ENCODE data around the gene ILK.

GRCh38 chr11:6609502-6610015, 6.0 kb downstream of the ILK start:
- TF ChIP-seq NBN (IDR thresholded peaks at IDR 0.05), result no peak
- no peak for TF ChIP-seq IRF3 (IDR thresholded peaks at IDR 0.05)
- TF ChIP-seq RCOR1 (conservative IDR thresholded peaks at IDR 0.05; ENCODE audit: low read depth, low read length), result no peak
- no peak for TF ChIP-seq CTCF (IDR thresholded peaks at IDR 0.05 in 2 of 3, conservative IDR thresholded peaks at IDR 0.05 in 1 of 3; ENCODE audit: control insufficient read depth in 2 of 3, extremely low read depth in 1 of 3, insufficient read depth in 1 of 3, low read depth in 3 of 3, low read length in 3 of 3)
- TF ChIP-seq BCL11A (IDR thresholded peaks at IDR 0.05; ENCODE audit: low read depth, low read length), result no peak
- TF ChIP-seq PAX8 (IDR thresholded peaks at IDR 0.05), result no peak
- no peak for TF ChIP-seq POLR2AphosphoS5 (IDR thresholded peaks at IDR 0.05; ENCODE audit: low read length)
- no peak for TF ChIP-seq TARDBP (IDR thresholded peaks at IDR 0.05; ENCODE audit: borderline replicate concordance)
- no peak for TF ChIP-seq YY1 (IDR thresholded peaks at IDR 0.05; ENCODE audit: low read depth, low read length)
- no peak for TF ChIP-seq MAX (IDR thresholded peaks at IDR 0.05; ENCODE audit: low read depth, low read length)
- peak; percentile 45; the same call in 1 of the 2 replicates for TF ChIP-seq POLR2A (IDR thresholded peaks at IDR 0.05; ENCODE audit: low read depth, low read length)
- no peak for TF ChIP-seq SMC3 (IDR thresholded peaks at IDR 0.05; ENCODE audit: borderline replicate concordance, low read length)
- no peak for TF ChIP-seq ZNF24 (IDR thresholded peaks at IDR 0.05)
- no peak for TF ChIP-seq EZH2 (IDR thresholded peaks at IDR 0.05; ENCODE audit: borderline replicate concordance, control insufficient read depth, low read depth, low read length)

Data from GM12878 (cell line).